IMR-90 (cell line): ENCODE data around the gene SLC15A1. TPM values are rescaled to one million over a fixed set of nuclear protein-coding genes. Genes with fewer than 3 reads are reported as not detected.
A peak's percentile ranks its signal among the peaks of the same experiment; 100 is the strongest.

Source experiments
- ATAC-seq: fragments of 200-7000 bp; cut with Tn5 transposase; 2 replicates; pipeline ENCODE4 v1.9.1; 2020; ENCODE audit warnings: low read depth, mild to moderate bottlenecking, moderate library complexity
- BruUV-seq: library from RNA; stranded (reverse); fragments of 400-500 nt; replicated peaks from 2 replicates; lab custom pipeline; 2021; lab: Mats Ljungman, UMichigan
- CTCF ChIA-PET: fragments of 300-600 bp; formaldehyde crosslinking; extraction: SDS; loops from one replicate; lab custom pipeline; 2021; ENCODE audit warnings: antibody characterized with exemption; lab: Yijun Ruan, JAX
- POLR2A ChIA-PET: fragments of 300-600 bp; sonication (Branson Sonifier 250); formaldehyde crosslinking; loops from one replicate; lab custom pipeline; 2022; ENCODE audit warnings: antibody characterized with exemption; ENCODE audit not compliant: unreplicated experiment; lab: Charles Lee
- DNase-seq: peaks from one replicate; pipeline ENCODE4 v3.0.0; 2013
- H2AFZ ChIP-seq: replicated peaks from 2 replicates; pipeline ENCODE3; 2013; ENCODE audit warnings: low read length, mild to moderate bottlenecking; ENCODE audit not compliant: poor library complexity
- H2AK5ac ChIP-seq: 2 replicates; pipeline ENCODE4 v1.6.1; 2013; ENCODE audit warnings: low read depth, low read length, inconsistent platforms
- H2AK9ac ChIP-seq: replicated peaks from 2 replicates; pipeline ENCODE3; 2013; ENCODE audit warnings: mild to moderate bottlenecking, low read depth, low read length, moderate library complexity; ENCODE audit not compliant: poor library complexity
- H2BK120ac ChIP-seq: 2 replicates; pipeline ENCODE4 v1.6.1; 2013; ENCODE audit warnings: low read depth, low read length, inconsistent platforms
- H2BK15ac ChIP-seq: 3 replicates; pipeline ENCODE4 v1.6.1; 2013; ENCODE audit warnings: low read depth, low read length, inconsistent platforms
- H2BK20ac ChIP-seq: 2 replicates; pipeline ENCODE4 v1.6.1; 2013; ENCODE audit warnings: low read depth, mild to moderate bottlenecking, inconsistent platforms, low read length, moderate library complexity
- H2BK5ac ChIP-seq: 2 replicates; pipeline ENCODE4 v1.6.1; 2013; ENCODE audit warnings: mild to moderate bottlenecking, low read depth, low read length, inconsistent platforms; ENCODE audit not compliant: poor library complexity, severe bottlenecking
- H3K14ac ChIP-seq: replicated peaks from 2 replicates; pipeline ENCODE4 v1.6.1; 2013; ENCODE audit warnings: low read depth, low read length, inconsistent platforms
- H3K18ac ChIP-seq: 2 replicates; pipeline ENCODE4 v1.6.1; 2013; ENCODE audit warnings: low read depth, low read length, control low read depth
- H3K23ac ChIP-seq: 2 replicates; pipeline ENCODE4 v1.6.1; 2013; ENCODE audit warnings: low read depth, low read length, inconsistent platforms
- H3K27ac ChIP-seq: 2 replicates; pipeline ENCODE4 v1.5.1; 2013; ENCODE audit warnings: mild to moderate bottlenecking, control low read depth, low read length; ENCODE audit not compliant: insufficient read depth
- H3K27me3 ChIP-seq: 2 replicates; pipeline ENCODE4 v1.6.1; 2013; ENCODE audit warnings: low read length; ENCODE audit not compliant: control insufficient read depth, insufficient read depth
- H3K36me3 ChIP-seq: 2 replicates; pipeline ENCODE4 v1.6.1; 2013; ENCODE audit warnings: low read length, mixed read lengths; ENCODE audit not compliant: control insufficient read depth, insufficient read depth
- H3K4ac ChIP-seq: 2 replicates; pipeline ENCODE4 v1.6.1; 2013; ENCODE audit warnings: low read depth, low read length, inconsistent platforms
- H3K4me1 ChIP-seq: 2 replicates; pipeline ENCODE4 v1.6.1; 2013; ENCODE audit warnings: low read length, mixed read lengths; ENCODE audit not compliant: control insufficient read depth, insufficient read depth
- H3K4me2 ChIP-seq: 2 replicates; pipeline ENCODE4 v1.6.1; 2013; ENCODE audit warnings: low read depth, mild to moderate bottlenecking, control low read depth, low read length, moderate library complexity
- H3K4me3 ChIP-seq: 2 replicates; pipeline ENCODE4 v1.5.1; 2013; ENCODE audit warnings: low read depth, mild to moderate bottlenecking, control low read depth, low read length, moderate library complexity; ENCODE audit not compliant: insufficient read depth
- H3K56ac ChIP-seq: 2 replicates; pipeline ENCODE4 v1.6.1; 2013; ENCODE audit warnings: low read length, inconsistent platforms; ENCODE audit not compliant: insufficient read depth; ENCODE audit errors: extremely low read depth
- H3K79me1 ChIP-seq, 2 experiments: 2 replicates each; pipeline ENCODE4 v1.6.1; 2013; ENCODE audit warnings: low read length in 2 of 2, inconsistent platforms in 1 of 2, low read depth in 1 of 2
- H3K9ac ChIP-seq: 2 replicates; pipeline ENCODE4 v1.6.1; 2013; ENCODE audit warnings: low read depth, low read length, control low read depth
- H3K9me1 ChIP-seq: 2 replicates; pipeline ENCODE4 v1.6.1; 2013; ENCODE audit warnings: low read length, inconsistent platforms; ENCODE audit not compliant: insufficient read depth
- H3K9me3 ChIP-seq: 2 replicates; pipeline ENCODE4 v1.6.1; 2013; ENCODE audit warnings: low read length; ENCODE audit not compliant: control insufficient read depth, insufficient read depth
- H4K20me1 ChIP-seq: 2 replicates; pipeline ENCODE4 v1.6.1; 2013; ENCODE audit warnings: low read length, inconsistent platforms; ENCODE audit not compliant: insufficient read depth
- H4K5ac ChIP-seq: 2 replicates; pipeline ENCODE4 v1.6.1; 2013; ENCODE audit warnings: mild to moderate bottlenecking, low read depth, low read length, control low read depth
- H4K8ac ChIP-seq, 2 experiments: 2 replicates each; pipeline ENCODE4 v1.6.1; 2013; ENCODE audit warnings: low read depth in 2 of 2, low read length in 2 of 2, control low read depth in 1 of 2, inconsistent platforms in 1 of 2
- H4K91ac ChIP-seq: 2 replicates; pipeline ENCODE4 v1.6.1; 2013; ENCODE audit warnings: low read depth, low read length, inconsistent platforms; ENCODE audit not compliant: insufficient read depth
- CEBPB ChIP-seq: IDR thresholded peaks from 2 replicates; pipeline ENCODE4 v1.6.1; 2012; ENCODE audit warnings: low read depth, low read length, improper control_type of control experiment
- ELK1 ChIP-seq: fragments of 150-350 bp; IDR thresholded peaks from 2 replicates; pipeline ENCODE4 v1.6.1; 2016; ENCODE audit warnings: low read depth, mild to moderate bottlenecking, low read length, moderate library complexity, borderline replicate concordance
- FOS ChIP-seq: fragments of 150-350 bp; IDR thresholded peaks from 2 replicates; pipeline ENCODE4 v1.6.1; 2016; ENCODE audit warnings: low read depth, low read length
- MAFK ChIP-seq: IDR thresholded peaks from 2 replicates; pipeline ENCODE4 v1.6.1; 2012; ENCODE audit warnings: low read depth, low read length, improper control_type of control experiment
- MAZ ChIP-seq: IDR thresholded peaks from 2 replicates; pipeline ENCODE4 v1.6.1; 2012; ENCODE audit warnings: low read depth, mild to moderate bottlenecking, low read length, improper control_type of control experiment, moderate library complexity, borderline replicate concordance
- MXI1 ChIP-seq: IDR thresholded peaks from 2 replicates; pipeline ENCODE4 v1.6.1; 2012; ENCODE audit warnings: low read depth, mild to moderate bottlenecking, low read length, moderate library complexity, borderline replicate concordance
- POLR2A ChIP-seq: IDR thresholded peaks from 2 replicates; pipeline ENCODE4 v1.6.1; 2012; ENCODE audit warnings: mild to moderate bottlenecking, low read depth, low read length
- RFX5 ChIP-seq: IDR thresholded peaks from 2 replicates; pipeline ENCODE4 v1.8.0; 2012; ENCODE audit warnings: low read depth, mild to moderate bottlenecking, low read length, moderate library complexity
- SMC3 ChIP-seq: fragments of 150-350 bp; IDR thresholded peaks from 2 replicates; pipeline ENCODE4 v1.6.1; 2016; ENCODE audit warnings: low read depth, mild to moderate bottlenecking, antibody characterized with exemption, low read length, moderate library complexity
- USF2 ChIP-seq: fragments of 150-350 bp; IDR thresholded peaks from 2 replicates; pipeline ENCODE4 v1.6.1; 2017; ENCODE audit warnings: mild to moderate bottlenecking, antibody characterized with exemption, low read length, low read depth
- WGBS, 2 experiments: methylation state at CpG; one replicate each; pipeline versions ENCODE4 v1.1.5 to v1.1.7; 2013; ENCODE audit warnings: missing lambda C conversion rate in 2 of 2; ENCODE audit not compliant: insufficient read length in 1 of 2; ENCODE audit errors: extremely low coverage in 2 of 2; 5-methylcytosine and 5-hydroxymethylcytosine counted together
- dilution Hi-C: fragments of 300-500 bp; cut with HindIII; formaldehyde crosslinking; loops from one replicate; pipeline ENCODE4 v1.14.3; 2018; ENCODE audit warnings: low sequenced_read_pairs; ENCODE audit not compliant: unreplicated experiment
- in situ Hi-C: fragments of 300-500 bp; cut with MboI; formaldehyde crosslinking; loops from 3 replicates; pipeline ENCODE4 v1.14.3; 2019; ENCODE audit warnings: low sequenced_read_pairs, inconsistent platforms, mixed read lengths
- intact Hi-C: fragments of 100-400 bp; cut with micrococcal nuclease; formaldehyde crosslinking; loops from 2 replicates; pipeline ENCODE4 v1.10.0; 2022
- polyA plus RNA-seq, 3 experiments: library from polyadenylated mRNA; depleted of rRNA; stranded (reverse); fragments of >200 nt; gene quantifications; 2 replicates each; pipeline ENCODE4 v1.2.3, GENCODE V29; 2012; ENCODE audit warnings: low replicate concordance in 1 of 3
- total RNA-seq: library from RNA; depleted of rRNA; stranded (reverse); fragments of >200 nt; gene quantifications from 2 replicates; pipeline ENCODE4 v1.2.3, GENCODE V29; 2012
- TF ChIP-seq, protein P1 (sequence below): conservative IDR thresholded peaks from 2 replicates; pipeline ENCODE4 v1.5.1; 2012; ENCODE audit warnings: mild to moderate bottlenecking, low read depth, low read length, improper control_type of control experiment

SLC15A1 gene
- total and polyA plus RNA-seq, 2 of the 4 experiments (the other 2 are of a cell fraction), result not detected

DNA sequence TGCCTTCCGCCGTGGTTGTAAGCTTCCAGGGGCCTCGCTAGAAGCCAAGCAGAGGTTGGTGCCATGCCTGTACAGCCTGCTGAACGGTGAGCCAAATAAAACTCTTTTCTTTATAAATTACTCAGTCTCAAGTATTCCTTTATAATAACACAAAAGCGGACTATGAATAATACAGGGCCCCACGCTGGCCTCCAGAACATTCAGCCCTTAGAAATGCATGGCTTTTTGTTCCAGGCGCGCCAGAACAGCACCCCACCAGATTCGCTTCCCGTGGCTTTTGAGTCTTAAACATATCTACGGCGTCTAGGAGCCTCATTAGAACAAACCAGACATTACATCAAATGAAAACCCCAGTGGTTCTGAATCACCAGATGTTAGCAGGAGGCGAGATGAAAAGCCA is 75.1 kb downstream of the SLC15A1 start:
- peak; percentile 71 for ATAC-seq

More for the DNA sequence above, 75.1 kb downstream of the SLC15A1 start:
- TF ChIP-seq POLR2A (no peak), MXI1 (no peak), MAFK (no peak), SMC3 (no peak), MAZ (no peak), ELK1 (no peak), FOS (no peak), USF2 (no peak), RFX5 (no peak), CEBPB (no peak)
- TF ChIP-seq, protein P1, sequence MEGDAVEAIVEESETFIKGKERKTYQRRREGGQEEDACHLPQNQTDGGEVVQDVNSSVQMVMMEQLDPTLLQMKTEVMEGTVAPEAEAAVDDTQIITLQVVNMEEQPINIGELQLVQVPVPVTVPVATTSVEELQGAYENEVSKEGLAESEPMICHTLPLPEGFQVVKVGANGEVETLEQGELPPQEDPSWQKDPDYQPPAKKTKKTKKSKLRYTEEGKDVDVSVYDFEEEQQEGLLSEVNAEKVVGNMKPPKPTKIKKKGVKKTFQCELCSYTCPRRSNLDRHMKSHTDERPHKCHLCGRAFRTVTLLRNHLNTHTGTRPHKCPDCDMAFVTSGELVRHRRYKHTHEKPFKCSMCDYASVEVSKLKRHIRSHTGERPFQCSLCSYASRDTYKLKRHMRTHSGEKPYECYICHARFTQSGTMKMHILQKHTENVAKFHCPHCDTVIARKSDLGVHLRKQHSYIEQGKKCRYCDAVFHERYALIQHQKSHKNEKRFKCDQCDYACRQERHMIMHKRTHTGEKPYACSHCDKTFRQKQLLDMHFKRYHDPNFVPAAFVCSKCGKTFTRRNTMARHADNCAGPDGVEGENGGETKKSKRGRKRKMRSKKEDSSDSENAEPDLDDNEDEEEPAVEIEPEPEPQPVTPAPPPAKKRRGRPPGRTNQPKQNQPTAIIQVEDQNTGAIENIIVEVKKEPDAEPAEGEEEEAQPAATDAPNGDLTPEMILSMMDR, result no peak
- intact Hi-C loops, result loop anchor here (10.0 kb wide), 1 partner anchor 533 kb away; the partner anchor contains the start of gene FARP1
- Histone ChIP-seq H2AK5ac (no peak overlapping the region), H3K79me1 (no peaks in the 10 kb centered on the region), H3K27ac (no peak overlapping the region), H2AFZ (peak overlapping the region; percentile 68), H3K56ac (no peak overlapping the region), H3K23ac (no peak overlapping the region), H4K20me1 (no peaks in the 10 kb centered on the region), H2AK9ac (no peak overlapping the region), H3K9me1 (no peaks in the 10 kb centered on the region), H2BK5ac (no peak overlapping the region), H3K36me3 (no peaks in the 10 kb centered on the region), H3K4me2 (no peak overlapping the region), H4K8ac (no peak overlapping the region), H3K9me3 (no peaks in the 10 kb centered on the region), H2BK15ac (no peak overlapping the region), H4K5ac (no peak overlapping the region), H3K27me3 (peaks cover 6% of the 10 kb centered on the region), H3K14ac (no peak overlapping the region), H3K4ac (peak overlapping the region; percentile 47), H3K4me1 (peaks cover 6% of the 10 kb centered on the region; the same call in 1 of the 2 replicates), H3K18ac (no peak overlapping the region), H4K91ac (no peak overlapping the region), H2BK20ac (no peak overlapping the region), H3K9ac (no peak overlapping the region), H2BK120ac (no peak overlapping the region), H3K4me3 (no peak overlapping the region)
- BruUV-seq, result no TSS peak
- dilution Hi-C loops, result no loop called here
- ChIA-PET POLR2A (no interaction called here), CTCF (no interaction called here)
- 82% methylated on average over 3 of the region's 13 CpGs; no CpG with 5 or more reads in 1 of the 2 experiments for WGBS, 2 experiments
- DNase-seq, result peak; percentile 69
- in situ Hi-C loops, result no loop called here
